Peyer's patch (tissue), 4 donors: ENCODE results near the gene SLC47A2.

ENCODE experiments used
- POLR2A ChIP-seq, 2 donors: fragments of 450-650 bp; IDR thresholded peaks; one replicate each; pipeline ENCODE4 v1.5.1; 2017; ENCODE audit warnings: antibody characterized with exemption in 2 of 2, mild to moderate bottlenecking in 2 of 2, moderate library complexity in 2 of 2
- TF ChIP-seq, protein P1 (sequence below), 6 experiments: fragments of 450-650 bp in 4 of 6; fragments of 200-600 bp in 2 of 6; sonication (generic) in 1 of 6; IDR thresholded peaks; one replicate each; pipeline ENCODE4 v1.5.1; 2017 to 2019; ENCODE audit warnings: antibody characterized with exemption in 6 of 6, mild to moderate bottlenecking in 3 of 6, moderate library complexity in 1 of 6

DNA sequence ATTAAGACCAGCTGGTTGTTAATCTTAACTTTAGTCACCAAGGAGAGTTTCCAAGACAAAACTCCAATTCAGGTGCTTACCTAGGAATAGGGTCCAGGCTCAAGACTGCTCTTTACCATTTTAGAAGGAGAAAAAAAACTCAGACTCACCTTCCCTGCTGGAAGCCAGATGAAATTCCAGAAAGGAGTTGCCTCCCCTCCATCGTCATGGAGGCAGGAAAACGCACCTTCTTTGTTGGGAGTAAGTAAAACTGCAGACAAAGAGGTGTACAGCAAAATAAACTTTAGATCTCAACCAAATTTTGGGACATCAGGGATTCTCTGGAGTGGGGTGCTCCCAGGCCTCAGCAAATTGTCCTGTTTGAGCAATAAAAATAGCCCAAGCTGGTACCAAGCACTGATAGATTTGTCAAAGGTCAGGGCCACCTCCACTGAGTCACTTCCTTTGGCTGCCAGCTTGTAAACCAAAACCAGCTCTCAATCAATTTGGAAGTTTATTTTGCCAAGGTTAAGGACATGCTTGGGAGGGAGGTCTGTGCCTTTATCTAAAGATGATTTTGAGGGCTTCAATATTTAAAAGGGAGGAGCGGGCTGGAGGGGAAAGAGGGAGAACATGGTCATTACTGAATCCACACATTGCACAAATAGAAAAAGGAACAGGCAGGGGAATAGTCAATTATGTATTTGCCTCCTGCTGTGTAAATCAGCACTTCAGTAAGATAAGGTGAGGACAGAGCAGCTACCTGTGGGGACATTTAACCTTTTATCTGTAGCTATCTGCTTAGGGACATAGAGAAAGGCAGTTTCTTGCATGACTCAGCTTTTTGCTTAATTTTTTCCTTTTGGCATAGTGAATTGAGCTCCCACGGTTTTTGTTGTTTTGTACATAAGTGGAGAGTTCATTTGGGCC lies 69.3 kb downstream of the SLC47A2 start:
- TF ChIP-seq, protein P1, sequence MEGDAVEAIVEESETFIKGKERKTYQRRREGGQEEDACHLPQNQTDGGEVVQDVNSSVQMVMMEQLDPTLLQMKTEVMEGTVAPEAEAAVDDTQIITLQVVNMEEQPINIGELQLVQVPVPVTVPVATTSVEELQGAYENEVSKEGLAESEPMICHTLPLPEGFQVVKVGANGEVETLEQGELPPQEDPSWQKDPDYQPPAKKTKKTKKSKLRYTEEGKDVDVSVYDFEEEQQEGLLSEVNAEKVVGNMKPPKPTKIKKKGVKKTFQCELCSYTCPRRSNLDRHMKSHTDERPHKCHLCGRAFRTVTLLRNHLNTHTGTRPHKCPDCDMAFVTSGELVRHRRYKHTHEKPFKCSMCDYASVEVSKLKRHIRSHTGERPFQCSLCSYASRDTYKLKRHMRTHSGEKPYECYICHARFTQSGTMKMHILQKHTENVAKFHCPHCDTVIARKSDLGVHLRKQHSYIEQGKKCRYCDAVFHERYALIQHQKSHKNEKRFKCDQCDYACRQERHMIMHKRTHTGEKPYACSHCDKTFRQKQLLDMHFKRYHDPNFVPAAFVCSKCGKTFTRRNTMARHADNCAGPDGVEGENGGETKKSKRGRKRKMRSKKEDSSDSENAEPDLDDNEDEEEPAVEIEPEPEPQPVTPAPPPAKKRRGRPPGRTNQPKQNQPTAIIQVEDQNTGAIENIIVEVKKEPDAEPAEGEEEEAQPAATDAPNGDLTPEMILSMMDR (IDR thresholded peaks at IDR 0.05), result no peak
- no peak for TF ChIP-seq POLR2A (IDR thresholded peaks at IDR 0.05)
